GM19467 (cell line): ENCODE measurements around the gene MFSD11.
"Not testable (repeated sequence)": the region's sequence is repeated elsewhere in the genome, so short reads cannot be mapped to it uniquely, and the experiment has no call there.

ENCODE experiments used
- ATAC-seq: cut with Tn5 transposase; IDR thresholded peaks from one replicate; pipeline ENCODE4 v1.9.1; 2021; ENCODE audit warnings: mild to moderate bottlenecking, moderate library complexity; ENCODE audit not compliant: unreplicated experiment

The MFSD11 gene

GRCh38 chr17:76796081-76796480, 58.2 kb downstream of the MFSD11 start:
- ATAC-seq, result no peak

- ATAC-seq, result no peak
Measured at GRCh38 chr17:76797241-76797840, 59.4 kb downstream of the MFSD11 start.

DNA sequence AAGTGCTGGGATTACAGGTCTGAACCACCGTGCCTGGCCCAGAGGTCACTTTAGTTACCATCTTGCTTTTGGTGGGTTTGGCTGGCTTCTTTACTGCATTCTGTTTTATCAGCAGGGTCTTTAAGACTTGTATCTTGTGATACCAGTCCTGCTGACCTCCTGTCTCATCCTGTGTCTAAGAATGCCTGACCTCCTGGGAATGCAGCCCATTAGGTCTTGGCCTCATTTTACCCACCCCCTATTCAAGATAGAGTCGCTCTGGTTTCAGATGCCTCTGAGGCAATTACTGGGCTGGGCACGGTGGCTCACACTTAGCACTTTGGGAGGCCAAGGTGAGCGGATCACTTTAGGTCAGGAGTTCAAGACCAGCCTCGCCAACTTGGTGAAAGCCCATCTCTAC, 63.8 kb downstream of the MFSD11 start:
- ATAC-seq, result no peak

DNA sequence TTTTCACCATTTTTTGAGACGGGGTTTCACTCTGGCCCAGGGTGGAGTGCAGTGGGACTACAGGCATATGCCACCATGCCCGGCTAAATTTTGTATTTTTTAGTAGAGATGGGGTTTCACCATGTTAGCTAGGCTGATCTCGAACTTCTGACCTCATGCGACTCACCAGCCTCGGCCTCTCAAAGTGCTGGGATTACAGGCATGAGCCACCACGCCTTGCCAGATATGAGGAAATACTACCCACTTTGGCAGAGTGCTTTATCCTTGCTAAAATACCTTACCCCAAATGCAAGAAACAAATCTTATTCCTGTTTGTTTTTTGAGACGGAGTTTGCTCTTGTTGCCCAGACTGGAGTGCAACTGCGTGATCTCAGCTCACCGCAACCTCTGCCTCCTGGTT, 67.4 kb downstream of the MFSD11 start:
- ATAC-seq, result no peak

DNA sequence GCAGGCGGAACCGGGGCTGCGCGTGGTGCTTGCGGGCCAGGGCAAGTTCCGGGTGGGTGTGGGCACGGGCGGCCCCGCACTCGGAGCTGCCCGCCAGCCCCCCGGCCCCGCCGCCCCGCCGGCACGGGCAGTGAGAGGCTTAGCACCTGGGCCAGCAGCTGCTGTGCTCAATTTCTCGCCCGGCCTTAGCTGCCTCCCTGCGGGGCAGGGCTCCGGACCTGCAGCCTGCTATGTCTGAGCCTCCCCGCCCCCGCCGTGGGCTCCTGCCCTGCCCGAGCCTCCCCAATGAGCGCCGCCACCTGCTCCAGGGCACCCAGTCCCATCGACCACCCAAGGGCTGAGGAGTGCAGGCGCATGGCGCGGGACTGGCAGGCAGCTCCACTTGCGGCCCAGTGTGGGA, 68.2 kb downstream of the MFSD11 start:
- not testable (repeated sequence) for ATAC-seq

GRCh38 chr17:76806767-76807166, 68.8 kb downstream of the MFSD11 start:
- not testable (repeated sequence) for ATAC-seq

DNA sequence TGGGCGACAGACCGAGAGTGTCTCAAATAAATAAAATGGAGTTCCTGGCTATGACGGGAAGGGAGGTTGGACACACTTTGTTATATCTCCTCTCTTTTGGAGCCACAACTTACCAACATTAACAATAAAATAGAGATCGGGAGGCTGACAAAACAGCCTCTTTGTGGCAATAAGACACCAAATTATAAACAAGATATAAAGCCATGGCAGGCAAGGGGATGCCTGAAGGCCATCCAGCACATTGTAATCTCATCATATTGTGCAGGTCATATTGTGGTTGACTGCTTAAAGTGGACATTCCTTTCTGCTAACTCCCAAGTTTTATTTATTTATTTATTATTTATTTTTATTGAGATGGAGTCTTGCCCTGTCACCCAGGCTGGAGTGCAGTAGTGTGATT, 70.4 kb downstream of the MFSD11 start:
- ATAC-seq, result no peak

- ATAC-seq, result no peak
Measured at GRCh38 chr17:76810956-76811355, 73.0 kb downstream of the MFSD11 start.

- no peak for ATAC-seq
Measured at GRCh38 chr17:76811834-76812233, 73.9 kb downstream of the MFSD11 start.

DNA sequence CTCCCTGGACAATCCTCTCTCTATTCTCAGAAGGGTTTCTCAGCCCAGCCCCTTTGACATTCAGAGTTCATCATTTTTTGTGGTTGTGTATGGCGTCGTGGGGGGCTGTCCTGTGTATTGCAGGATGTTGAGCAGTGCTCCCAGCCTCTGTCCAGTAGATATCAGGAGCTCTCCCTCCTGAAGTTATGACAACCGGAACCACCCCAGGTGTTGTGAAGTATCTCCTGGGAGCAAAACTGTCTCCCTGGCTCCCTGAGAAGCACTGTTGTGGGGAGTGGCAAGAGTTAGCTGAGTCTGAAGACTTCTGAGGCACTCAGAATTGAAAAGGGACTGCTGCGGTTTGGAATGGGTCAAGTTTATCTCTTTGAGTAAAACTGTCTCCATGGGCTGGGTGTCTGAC, 74.3 kb downstream of the MFSD11 start:
- no peak for ATAC-seq

DNA sequence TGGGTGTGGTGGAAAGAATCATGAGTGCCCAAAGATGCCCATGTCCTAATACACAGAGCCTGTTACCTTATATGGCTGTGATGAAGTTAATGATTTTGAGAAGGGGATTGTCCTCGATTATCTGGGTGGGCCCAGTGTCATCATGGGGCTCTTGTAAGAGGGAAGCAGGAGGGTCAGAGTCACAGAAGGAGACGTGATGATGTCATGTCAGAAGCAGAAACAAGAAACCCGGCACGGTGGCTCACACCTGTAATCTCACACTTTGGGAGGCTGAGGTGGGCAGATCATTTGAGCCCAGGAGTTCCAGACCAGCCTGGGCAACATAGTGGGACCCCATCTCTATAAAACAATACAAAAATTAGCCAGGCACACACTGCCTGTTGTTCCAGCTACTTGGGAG, 75.0 kb downstream of the MFSD11 start:
- ATAC-seq, result no peak

GRCh38 chr17:76815907-76816589, 78.1 kb downstream of the MFSD11 start:
- not testable (repeated sequence) for ATAC-seq

DNA sequence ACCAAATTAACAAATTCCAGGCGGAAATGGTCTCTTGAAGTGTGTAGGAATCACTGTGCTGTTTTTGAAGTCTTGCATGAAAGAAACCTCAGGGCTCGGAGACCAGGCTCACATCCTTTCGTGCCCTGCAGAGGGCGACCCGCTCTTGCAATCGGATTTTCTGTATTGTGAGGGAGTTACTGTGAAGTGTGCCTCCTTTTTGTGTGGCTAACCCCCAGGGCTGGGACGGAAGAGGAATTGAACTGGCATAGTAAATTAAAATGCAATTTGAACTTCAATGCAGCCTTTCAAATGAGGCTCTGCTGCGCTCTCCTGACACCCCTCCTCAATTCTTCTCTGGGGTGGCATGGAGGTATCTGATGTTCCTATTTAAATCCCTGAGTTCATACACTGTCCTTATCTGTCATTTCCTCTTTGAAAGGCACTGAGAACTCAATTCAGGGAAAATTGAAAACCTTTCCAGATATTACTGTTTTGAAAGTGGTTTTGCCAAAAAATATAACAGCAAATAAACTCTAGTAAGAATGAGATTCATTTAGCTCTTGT, 78.7 kb downstream of the MFSD11 start:
- ATAC-seq, result no peak

DNA sequence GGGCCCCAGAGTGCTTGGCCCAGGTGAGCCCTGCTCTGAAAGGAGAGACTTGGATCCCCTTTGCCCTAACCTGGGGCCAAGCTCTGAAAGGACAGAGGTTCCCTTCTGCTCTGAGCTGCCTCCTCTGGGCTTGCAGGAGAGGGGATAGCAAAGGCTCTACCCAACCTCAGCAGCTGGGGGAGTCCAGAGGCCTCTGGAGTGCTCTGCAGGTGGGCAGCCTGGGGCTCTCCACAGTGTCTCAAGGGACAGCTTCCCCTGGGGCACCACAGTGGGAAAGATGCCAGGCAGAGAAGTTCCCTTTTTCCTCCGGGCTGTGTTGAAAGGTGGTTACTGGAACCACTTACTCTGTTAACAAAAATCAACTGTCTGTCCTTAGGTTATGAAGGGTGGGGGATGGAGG, 82.1 kb downstream of the MFSD11 start:
- ATAC-seq, result no peak

- no peak for ATAC-seq
Measured at GRCh38 chr17:76820561-76820960, 82.6 kb downstream of the MFSD11 start.

DNA sequence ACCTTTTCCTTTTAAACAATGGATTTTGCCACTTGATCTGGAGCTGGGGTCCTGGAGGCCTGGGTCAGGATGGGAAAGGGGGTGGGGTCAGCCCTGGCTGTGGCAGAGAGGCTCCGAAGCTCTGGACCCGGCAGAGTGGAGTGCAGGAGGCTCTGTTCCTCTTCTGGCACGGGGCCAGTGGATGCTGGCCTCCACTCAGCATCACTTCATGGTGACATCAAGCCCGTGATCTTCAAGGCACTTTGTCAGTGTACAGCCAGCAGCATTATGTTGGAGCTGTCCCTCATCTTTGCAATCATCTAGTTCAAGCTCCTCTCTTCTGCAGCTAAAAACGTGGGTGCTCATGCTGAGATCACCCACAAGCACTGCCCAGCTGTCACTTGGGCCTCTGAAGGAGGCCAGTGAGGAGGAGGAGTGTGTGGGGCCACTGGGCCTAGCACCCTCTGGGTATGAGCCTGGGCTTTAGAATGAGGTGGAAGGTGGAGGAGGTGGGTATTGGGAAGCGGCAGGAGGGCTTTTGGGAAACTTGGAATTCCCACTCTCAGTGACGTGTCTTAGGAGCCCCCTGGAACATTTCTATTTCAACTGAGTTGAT, 84.4 kb downstream of the MFSD11 start:
- no peak for ATAC-seq

GRCh38 chr17:76824093-76824492, 86.2 kb downstream of the MFSD11 start:
- ATAC-seq, result no peak

DNA sequence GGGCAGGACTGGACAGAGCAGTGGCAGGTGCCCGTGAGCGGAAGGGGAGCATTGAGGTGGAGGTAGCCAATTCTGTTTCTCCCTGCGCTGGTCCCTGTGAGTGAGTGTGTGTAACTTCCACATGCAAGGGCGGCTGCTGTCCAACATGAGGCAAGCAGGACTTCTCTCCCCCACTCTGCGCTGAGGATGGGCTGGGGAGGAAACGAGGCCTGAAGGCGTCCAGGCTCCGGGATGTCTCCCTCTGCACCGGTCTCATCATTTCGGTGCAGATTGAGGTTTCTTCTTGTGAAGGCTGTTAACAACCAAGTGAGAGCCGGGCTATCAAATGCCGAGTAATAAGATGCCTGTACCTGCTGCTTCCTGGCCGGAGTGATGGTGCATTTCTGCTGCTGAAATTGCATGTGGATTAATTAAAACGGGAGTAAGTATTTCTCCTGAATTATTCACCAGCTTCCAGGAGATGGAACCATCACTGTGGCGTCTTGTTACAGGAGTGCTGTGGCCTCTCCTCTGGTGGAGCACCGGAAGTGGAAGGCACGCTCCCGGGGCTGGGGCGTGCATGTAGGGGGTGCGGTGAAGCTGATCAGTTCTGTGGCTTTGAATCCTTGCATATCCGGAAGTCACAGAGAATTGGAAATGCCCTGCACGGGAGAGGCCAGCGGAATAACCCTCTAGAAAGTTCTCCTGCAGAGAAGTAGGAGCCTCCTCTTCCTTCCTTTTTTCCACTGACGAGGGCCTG, 88.6 kb downstream of the MFSD11 start:
- no peak for ATAC-seq

DNA sequence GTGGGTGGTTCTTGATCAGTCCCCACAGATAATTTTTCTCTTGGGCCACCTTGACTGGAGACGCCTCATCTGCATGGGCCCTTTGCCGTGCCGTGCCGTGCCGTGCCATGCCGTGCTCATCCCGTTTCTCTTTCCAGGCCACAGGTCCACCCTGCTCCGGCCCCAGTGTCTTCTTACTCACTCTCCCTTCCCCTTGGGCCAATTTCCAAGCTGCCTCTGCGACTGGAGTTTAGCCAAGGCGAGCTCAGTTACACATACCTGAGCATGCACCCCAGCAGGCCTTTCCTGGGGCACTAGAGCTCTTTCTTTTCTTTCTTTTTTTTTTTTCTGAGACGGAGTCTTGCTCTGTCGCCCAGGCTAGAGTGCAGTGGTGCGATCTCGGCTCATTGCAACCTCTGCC, 89.8 kb downstream of the MFSD11 start:
- ATAC-seq, result no peak
